Panc1 (cell line): ENCODE measurements around the gene BCAN.

Experiments
- CTCF ChIP-seq: fragments of 450-650 bp; IDR thresholded peaks from 2 replicates; pipeline ENCODE4 v1.5.1; 2017; ENCODE audit warnings: mild to moderate bottlenecking
- POLR2AphosphoS5 ChIP-seq: IDR thresholded peaks from 2 replicates; pipeline ENCODE4 v1.6.1; 2012; ENCODE audit warnings: mild to moderate bottlenecking, low read depth, low read length, moderate library complexity
- REST ChIP-seq, 2 experiments: IDR thresholded peaks; 2 replicates each; pipeline ENCODE4 v1.6.1; 2011 to 2012; ENCODE audit warnings: low read depth in 2 of 2, control low read depth in 1 of 2, low read length in 1 of 2, mild to moderate bottlenecking in 1 of 2, moderate library complexity in 1 of 2; ENCODE audit not compliant: insufficient read depth in 1 of 2
- SIN3A ChIP-seq: IDR thresholded peaks from 2 replicates; pipeline ENCODE4 v1.6.1; 2012; ENCODE audit warnings: low read depth, mild to moderate bottlenecking, low read length, moderate library complexity, borderline replicate concordance; ENCODE audit not compliant: insufficient read depth

- TF ChIP-seq CTCF (no peak), POLR2AphosphoS5 (no peak), SIN3A (no peak), REST (IDR thresholded peaks at IDR 0.05; ENCODE audit: insufficient read depth in 1 of 2, low read depth in 2 of 2, low read length in 1 of 2) (no peak)
Measured at GRCh38 chr1:156655151-156655903, 13.4 kb downstream of the BCAN start.
